Neural cell (in vitro differentiated cells): ENCODE results near the gene LRCH4. TPM values are rescaled to one million over a fixed set of nuclear protein-coding genes. Genes with fewer than 3 reads are reported as not detected.

Source experiments
- H2AFZ ChIP-seq: fragments of 200-600, 300-800 bp; sonication (generic), shearing (Covaris generic); 2 replicates; pipeline ENCODE4 v1.6.0; 2014; ENCODE audit warnings: low read depth, mild to moderate bottlenecking, antibody characterized with exemption, low read length, moderate library complexity
- H3F3A ChIP-seq: fragments of 200-600 bp; shearing (Covaris generic); 2 replicates; pipeline ENCODE4 v1.6.1; 2016; ENCODE audit warnings: mild to moderate bottlenecking, moderate library complexity, mixed read lengths, antibody characterized with exemption, low read length; ENCODE audit not compliant: insufficient read depth, poor library complexity, severe bottlenecking
- H3K27ac ChIP-seq: fragments of 200-600, 300-800 bp; sonication (generic), shearing (Covaris generic); 2 replicates; pipeline ENCODE4 v1.5.1; 2014; ENCODE audit warnings: mild to moderate bottlenecking, low read length, moderate library complexity
- H3K27me3 ChIP-seq: fragments of 300-800, 200-600 bp; sonication (generic), shearing (Covaris generic); 2 replicates; pipeline ENCODE4 v1.6.0; 2014; ENCODE audit warnings: mild to moderate bottlenecking, low read depth, low read length, moderate library complexity; ENCODE audit not compliant: insufficient read depth
- H3K36me3 ChIP-seq: fragments of 300-800, 200-600 bp; sonication (generic), shearing (Covaris generic); 2 replicates; pipeline ENCODE4 v1.5.1; 2014; ENCODE audit warnings: mild to moderate bottlenecking, antibody characterized with exemption, low read length, moderate library complexity; ENCODE audit not compliant: insufficient read depth
- H3K4me2 ChIP-seq: fragments of 300-800, 200-600 bp; sonication (generic), shearing (Covaris generic); 2 replicates; pipeline ENCODE4 v1.6.0; 2014; ENCODE audit warnings: mild to moderate bottlenecking, low read length
- H3K4me3 ChIP-seq: fragments of 300-800, 200-600 bp; sonication (generic), shearing (Covaris generic); 2 replicates; pipeline ENCODE4 v1.5.1; 2014; ENCODE audit warnings: mild to moderate bottlenecking, low read length, moderate library complexity
- H3K79me2 ChIP-seq: fragments of 200-600 bp; shearing (Covaris generic); replicated peaks from 2 replicates; pipeline ENCODE4 v1.6.0; 2014; ENCODE audit warnings: mild to moderate bottlenecking, low read length, moderate library complexity; ENCODE audit not compliant: insufficient read depth
- H3K9ac ChIP-seq: fragments of 300-800, 200-600 bp; sonication (generic), shearing (Covaris generic); 2 replicates; pipeline ENCODE4 v1.6.1; 2016; ENCODE audit warnings: mild to moderate bottlenecking, low read length, mixed read lengths
- H3K9me2 ChIP-seq: fragments of 200-600 bp; shearing (Covaris generic); 2 replicates; pipeline ENCODE4 v1.6.1; 2016; ENCODE audit warnings: mild to moderate bottlenecking, low read length, mixed read lengths; ENCODE audit not compliant: insufficient read depth
- H3K9me3 ChIP-seq: fragments of 200-600, 300-800 bp; sonication (generic), shearing (Covaris generic); 2 replicates; pipeline ENCODE4 v1.6.1; 2016; ENCODE audit warnings: mild to moderate bottlenecking, mixed run types, low read length, moderate library complexity, mixed read lengths
- H4K20me1 ChIP-seq: fragments of 200-600 bp; shearing (Covaris generic); 2 replicates; pipeline ENCODE4 v1.6.1; 2016; ENCODE audit warnings: mild to moderate bottlenecking, mixed run types; ENCODE audit not compliant: insufficient read depth
- CTCF ChIP-seq: fragments of 450-650 bp; IDR thresholded peaks from 2 replicates; pipeline ENCODE4 v1.5.1; 2014; ENCODE audit warnings: antibody characterized with exemption, mild to moderate bottlenecking, moderate library complexity; ENCODE audit not compliant: poor library complexity, severe bottlenecking
- EP300 ChIP-seq: fragments of 450-650 bp; conservative IDR thresholded peaks from 2 replicates; pipeline ENCODE4 v1.6.1; 2014; ENCODE audit warnings: antibody characterized with exemption, mild to moderate bottlenecking, moderate library complexity; ENCODE audit not compliant: poor library complexity, severe bottlenecking
- EZH2 ChIP-seq: fragments of 200-600, 300-800 bp; shearing (Covaris generic), sonication (generic); IDR thresholded peaks from 2 replicates; pipeline ENCODE4 v1.6.1; 2014; ENCODE audit warnings: antibody characterized with exemption, low read length, borderline replicate concordance, mild to moderate bottlenecking; ENCODE audit not compliant: insufficient read depth, poor library complexity, severe bottlenecking
- MXI1 ChIP-seq: fragments of 450-650 bp; conservative IDR thresholded peaks from 2 replicates; pipeline ENCODE4 v1.6.1; 2014; ENCODE audit warnings: antibody characterized with exemption, mild to moderate bottlenecking; ENCODE audit not compliant: poor library complexity, severe bottlenecking
- POLR2AphosphoS5 ChIP-seq: IDR thresholded peaks from 2 replicates; pipeline ENCODE4 v1.6.1; 2012
- RAD21 ChIP-seq: fragments of 450-650 bp; conservative IDR thresholded peaks from 2 replicates; pipeline ENCODE4 v1.6.1; 2014; ENCODE audit warnings: antibody characterized with exemption, mild to moderate bottlenecking, moderate library complexity
- REST ChIP-seq: IDR thresholded peaks from 2 replicates; pipeline ENCODE4 v1.6.1; 2012; ENCODE audit warnings: borderline replicate concordance
- SMC3 ChIP-seq: fragments of 450-650 bp; conservative IDR thresholded peaks from 2 replicates; pipeline ENCODE4 v1.6.1; 2014; ENCODE audit warnings: antibody characterized with exemption, mild to moderate bottlenecking, moderate library complexity; ENCODE audit not compliant: poor library complexity
- TAF1 ChIP-seq: IDR thresholded peaks from 2 replicates; pipeline ENCODE4 v1.6.1; 2012; ENCODE audit warnings: low read depth
- polyA plus RNA-seq: library from polyadenylated mRNA; depleted of rRNA; stranded (reverse); fragments of >200 nt; gene quantifications from 2 replicates; pipeline ENCODE4 v1.2.3, GENCODE V29; 2014

LRCH4 gene
- polyA plus RNA-seq, 1 donor from 2014 or later, result 17.2 TPM

- no peak overlapping the region for H2AFZ ChIP-seq
- no peak overlapping the region for H3K9ac ChIP-seq
- no peaks in the 10 kb centered on the region for H3K79me2 ChIP-seq
- H3K27me3 ChIP-seq, result no peaks in the 10 kb centered on the region
- H3K27ac ChIP-seq, result no peak overlapping the region
- no peaks in the 10 kb centered on the region for H3K9me3 ChIP-seq
- no peak for TF ChIP-seq TAF1
- TF ChIP-seq RAD21, result no peak
- no peak for TF ChIP-seq EZH2
- no peak for TF ChIP-seq CTCF
- TF ChIP-seq REST, result no peak
- no peak for TF ChIP-seq EP300
- no peak for TF ChIP-seq SMC3
- no peak for TF ChIP-seq POLR2AphosphoS5
- TF ChIP-seq MXI1, result no peak
- no peaks in the 10 kb centered on the region for H3K36me3 ChIP-seq
- no peaks in the 10 kb centered on the region for H3K9me2 ChIP-seq
- no peak overlapping the region for H3K4me3 ChIP-seq
- no peaks in the 10 kb centered on the region for H4K20me1 ChIP-seq
- no peak overlapping the region for H3K4me2 ChIP-seq
- H3F3A ChIP-seq, result no peaks in the 10 kb centered on the region
These were observed 23.5 kb downstream of the LRCH4 start for GRCh38 chr7:100562195-100563099.

DNA sequence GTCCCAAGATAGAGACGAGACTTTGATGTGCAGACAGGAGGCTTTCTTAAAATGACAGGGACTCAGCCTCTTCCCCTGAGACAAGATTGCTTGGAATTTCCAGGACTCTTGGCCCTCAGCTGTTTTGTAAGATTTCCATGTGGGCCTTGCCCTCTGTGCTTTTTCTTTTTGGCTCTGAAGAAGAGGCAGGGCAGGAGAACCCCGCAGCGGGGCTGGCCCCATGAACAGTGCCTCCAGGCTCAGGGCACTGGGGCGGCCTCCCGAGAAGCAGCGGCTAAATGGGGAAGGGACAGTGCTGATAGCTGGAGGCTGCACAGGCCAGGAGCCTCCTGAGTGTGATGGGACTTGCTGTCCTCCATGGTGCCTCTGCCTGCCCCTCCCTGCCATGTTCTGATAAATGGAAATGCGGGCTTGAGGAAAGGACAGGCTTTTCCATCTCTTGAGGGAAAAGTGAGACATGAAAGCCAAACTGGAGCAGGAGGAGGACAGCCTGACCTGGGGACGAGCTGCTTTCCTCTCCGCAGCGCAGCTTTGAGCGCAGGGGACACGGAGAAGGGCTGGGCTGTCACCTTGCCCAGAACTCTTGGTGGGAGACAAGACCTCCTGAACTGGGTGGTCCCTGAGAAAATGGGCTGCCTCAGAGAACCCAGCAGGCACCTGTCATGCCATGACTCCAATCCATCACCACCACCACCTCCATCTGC, 24.3 kb downstream of the LRCH4 start:
- Histone ChIP-seq H3F3A (no peaks in the 10 kb centered on the region), H3K9me2 (no peaks in the 10 kb centered on the region), H3K79me2 (no peaks in the 10 kb centered on the region), H3K9ac (no peak overlapping the region), H2AFZ (no peak overlapping the region), H4K20me1 (no peaks in the 10 kb centered on the region), H3K4me3 (no peak overlapping the region), H3K36me3 (no peaks in the 10 kb centered on the region), H3K27ac (no peak overlapping the region), H3K4me2 (no peak overlapping the region), H3K27me3 (no peaks in the 10 kb centered on the region), H3K9me3 (no peaks in the 10 kb centered on the region)
- TF ChIP-seq POLR2AphosphoS5 (no peak), RAD21 (no peak), SMC3 (no peak), EP300 (no peak), MXI1 (no peak), CTCF (no peak), TAF1 (no peak), REST (no peak), EZH2 (no peak)
